ENCODE results near the gene SSX2IP.

DNA sequence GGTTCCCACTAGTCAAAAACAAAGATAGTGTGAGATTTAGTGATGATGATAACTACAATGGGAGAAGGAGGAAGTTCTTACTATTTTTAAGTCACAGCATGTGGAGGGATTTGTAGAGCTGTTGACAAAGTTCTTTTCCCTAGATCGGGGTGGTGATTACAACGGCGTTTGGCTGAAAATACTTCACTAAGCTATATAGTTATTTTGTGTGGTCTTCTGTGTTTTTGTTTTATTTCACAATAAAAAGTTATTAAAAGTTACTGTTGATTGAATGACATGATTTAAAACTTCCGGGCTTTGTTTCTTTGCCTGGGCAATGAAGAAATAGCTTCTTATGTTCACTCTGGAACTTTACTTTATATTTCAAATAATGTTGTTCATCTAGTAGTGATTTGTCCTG, 47.3 kb upstream of the SSX2IP start:
- TF ChIP-seq EZH2 (IDR thresholded peaks at IDR 0.05; ENCODE audit: low read length, unreplicated experiment) (no peak), EZH2phosphoT487 (IDR thresholded peaks at IDR 0.05; ENCODE audit: borderline replicate concordance, low read length) (no peak)
- TF ChIP-seq, protein P1, sequence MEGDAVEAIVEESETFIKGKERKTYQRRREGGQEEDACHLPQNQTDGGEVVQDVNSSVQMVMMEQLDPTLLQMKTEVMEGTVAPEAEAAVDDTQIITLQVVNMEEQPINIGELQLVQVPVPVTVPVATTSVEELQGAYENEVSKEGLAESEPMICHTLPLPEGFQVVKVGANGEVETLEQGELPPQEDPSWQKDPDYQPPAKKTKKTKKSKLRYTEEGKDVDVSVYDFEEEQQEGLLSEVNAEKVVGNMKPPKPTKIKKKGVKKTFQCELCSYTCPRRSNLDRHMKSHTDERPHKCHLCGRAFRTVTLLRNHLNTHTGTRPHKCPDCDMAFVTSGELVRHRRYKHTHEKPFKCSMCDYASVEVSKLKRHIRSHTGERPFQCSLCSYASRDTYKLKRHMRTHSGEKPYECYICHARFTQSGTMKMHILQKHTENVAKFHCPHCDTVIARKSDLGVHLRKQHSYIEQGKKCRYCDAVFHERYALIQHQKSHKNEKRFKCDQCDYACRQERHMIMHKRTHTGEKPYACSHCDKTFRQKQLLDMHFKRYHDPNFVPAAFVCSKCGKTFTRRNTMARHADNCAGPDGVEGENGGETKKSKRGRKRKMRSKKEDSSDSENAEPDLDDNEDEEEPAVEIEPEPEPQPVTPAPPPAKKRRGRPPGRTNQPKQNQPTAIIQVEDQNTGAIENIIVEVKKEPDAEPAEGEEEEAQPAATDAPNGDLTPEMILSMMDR (conservative IDR thresholded peaks at IDR 0.05; ENCODE audit: low read depth, low read length) = no peak
